ENCODE results near the gene C19orf53. TPM values are rescaled to one million over a fixed set of nuclear protein-coding genes. Genes with fewer than 3 reads are reported as not detected.

Gene C19orf53
- total RNA-seq, 1 donor from 2014 or later, result 163 TPM

DNA sequence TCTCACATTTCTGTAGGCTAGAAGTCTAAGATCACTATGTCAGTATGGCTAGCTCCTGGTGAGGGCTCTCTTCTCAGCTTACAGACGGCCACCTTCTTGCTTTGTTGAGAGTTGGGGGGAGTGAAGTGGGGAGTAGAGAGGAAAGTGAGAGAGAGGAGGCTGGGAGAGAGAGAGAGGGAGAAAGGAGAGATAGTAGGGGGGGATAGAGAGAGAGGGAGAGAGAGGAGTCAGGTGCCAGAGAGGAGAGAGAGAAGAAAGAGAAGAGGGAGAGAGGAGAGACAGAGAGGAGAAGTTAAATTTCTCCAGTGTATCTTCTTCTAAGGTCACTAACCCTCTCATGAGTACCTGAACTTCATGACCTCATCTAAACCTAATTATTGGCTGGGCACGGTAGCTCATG, 49.6 kb downstream of the C19orf53 start:
- no peaks in the 10 kb centered on the region for H3K27me3 ChIP-seq
- no peak for DNase-seq (ENCODE audit: low spot score in 2 of 2)
- peak overlapping the region; percentile 53 to 82 for H3K27ac ChIP-seq
- TF ChIP-seq CTCF (IDR thresholded peaks at IDR 0.05), result no peak
- no peak overlapping the region for H3K4me3 ChIP-seq
- no peaks in the 10 kb centered on the region for H3K9me3 ChIP-seq
- H3K36me3 ChIP-seq, result peaks cover 13 to 26% of the 10 kb centered on the region in 2 donors
- H3K4me1 ChIP-seq, result peaks cover 0 to 9% of the 10 kb centered on the region in 2 donors
- intact Hi-C loops (cut with DNase I), result loop anchor here (5.0 kb wide), 1 partner anchor 38 kb away; no protein-coding TSS in a partner anchor

DNA sequence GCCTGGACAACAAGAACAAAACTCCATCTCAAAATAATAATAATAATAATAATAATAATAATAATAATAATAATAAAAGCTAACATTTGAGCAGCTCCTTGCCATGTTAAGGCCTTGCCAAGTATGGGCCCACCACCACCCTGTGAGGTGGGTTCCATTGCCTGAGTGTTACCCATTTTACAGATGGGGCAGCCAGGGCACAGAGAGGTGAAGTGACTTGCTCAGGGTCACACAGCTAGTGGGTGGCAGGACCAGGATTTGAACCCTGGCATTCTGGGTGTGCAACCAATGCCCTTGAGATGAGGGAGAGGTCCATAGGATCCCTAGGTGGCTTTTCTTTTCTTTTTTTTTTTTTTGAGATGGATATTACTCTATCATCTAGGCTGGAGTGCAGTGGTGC, 50.4 kb downstream of the C19orf53 start:
- peaks cover 0 to 9% of the 10 kb centered on the region in 2 donors for H3K4me1 ChIP-seq
- intact Hi-C loops (cut with DNase I), result loop anchor here (5.0 kb wide), 1 partner anchor 38 kb away; no protein-coding TSS in a partner anchor

DNA sequence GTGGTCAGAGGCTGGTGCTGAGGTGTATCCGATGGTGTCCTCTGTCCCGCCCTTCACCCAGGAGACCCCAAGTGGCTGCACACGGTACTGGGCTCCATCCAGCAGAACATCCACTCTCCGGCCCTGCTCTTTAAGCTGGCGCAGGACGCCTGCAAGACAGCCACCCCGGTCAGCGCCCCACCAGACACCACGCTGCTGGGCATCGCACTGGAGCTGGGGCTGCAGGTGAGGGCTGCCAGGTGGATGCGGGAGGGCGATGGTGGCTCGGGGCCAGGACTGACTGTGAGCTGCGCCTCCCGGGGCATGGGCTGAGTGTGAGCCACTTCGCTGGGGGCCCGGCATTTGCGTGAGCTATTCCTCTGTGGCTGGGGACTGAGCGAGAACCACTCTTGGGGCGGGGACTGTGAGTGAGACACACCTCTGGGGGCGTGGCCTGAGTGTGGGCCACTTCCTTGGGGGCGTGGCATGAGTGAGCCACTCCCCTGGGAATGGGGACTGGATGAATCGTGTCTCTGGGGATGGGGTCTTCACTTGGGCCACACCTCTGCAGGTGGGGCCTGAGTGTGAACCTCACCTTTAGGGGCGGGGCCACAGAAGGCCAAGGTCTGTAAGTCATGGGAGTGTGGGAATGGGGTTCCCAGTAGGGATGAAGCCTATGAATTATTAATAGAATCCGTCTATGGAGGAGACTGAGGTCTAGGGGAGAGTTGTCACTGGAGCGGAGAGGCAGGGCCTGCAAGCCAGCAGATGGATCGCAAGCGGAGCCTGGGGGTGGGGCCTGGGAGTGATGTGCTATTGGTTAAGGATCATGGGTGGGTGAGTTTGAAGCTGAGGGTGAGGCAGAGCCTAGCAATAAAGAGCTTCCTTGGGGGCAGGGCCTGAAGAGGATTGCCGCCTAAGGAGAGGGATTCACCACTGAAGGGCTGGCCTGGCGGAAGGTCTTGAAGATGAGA, 51.5 kb downstream of the C19orf53 start:
- Histone ChIP-seq H3K4me3 (no peak overlapping the region), H3K27me3 (no peaks in the 10 kb centered on the region), H3K27ac (no peak overlapping the region), H3K9me3 (no peaks in the 10 kb centered on the region), H3K36me3 (peaks cover 22 to 34% of the 10 kb centered on the region in 2 donors), H3K4me1 (peaks cover 0 to 9% of the 10 kb centered on the region in 2 donors)
- intact Hi-C loops (cut with DNase I), result no loop called here
- TF ChIP-seq CTCF (IDR thresholded peaks at IDR 0.05), result no peak
- DNase-seq (ENCODE audit: low spot score in 2 of 2), result peak in 1 of 2 donors; percentile 68

More for the DNA sequence above, 50.4 kb downstream of the C19orf53 start:
- Histone ChIP-seq H3K36me3 (peaks cover 13 to 27% of the 10 kb centered on the region in 2 donors), H3K27ac (no peak overlapping the region), H3K9me3 (no peaks in the 10 kb centered on the region), H3K27me3 (no peaks in the 10 kb centered on the region), H3K4me3 (no peak overlapping the region)
- no peak for TF ChIP-seq CTCF (IDR thresholded peaks at IDR 0.05)
- no peak for DNase-seq (ENCODE audit: low spot score in 2 of 2)

- H3K36me3 ChIP-seq, result peaks cover 28 to 42% of the 10 kb centered on the region in 2 donors
Measured at GRCh38 chr19:13826652-13827235, 52.5 kb downstream of the C19orf53 start.

GRCh38 chr19:13827656-13828055, 53.4 kb downstream of the C19orf53 start:
- Histone ChIP-seq H3K4me3 (no peak overlapping the region), H3K36me3 (peaks cover 28 to 42% of the 10 kb centered on the region in 2 donors), H3K27me3 (no peaks in the 10 kb centered on the region), H3K9me3 (no peaks in the 10 kb centered on the region), H3K4me1 (peaks cover 3 to 6% of the 10 kb centered on the region in 2 donors), H3K27ac (no peak overlapping the region)
- no peak for DNase-seq (ENCODE audit: low spot score in 2 of 2)
- no peak for TF ChIP-seq CTCF (IDR thresholded peaks at IDR 0.05)
- intact Hi-C loops (cut with DNase I), result no loop called here

More at GRCh38 chr19:13826652-13827235, 52.5 kb downstream of the C19orf53 start:
- Histone ChIP-seq H3K9me3 (no peaks in the 10 kb centered on the region), H3K4me1 (peaks cover 0 to 9% of the 10 kb centered on the region in 2 donors), H3K4me3 (no peak overlapping the region), H3K27ac (no peak overlapping the region), H3K27me3 (no peaks in the 10 kb centered on the region)
- intact Hi-C loops (cut with DNase I), result no loop called here
- DNase-seq (ENCODE audit: low spot score in 2 of 2), result no peak
- TF ChIP-seq CTCF (IDR thresholded peaks at IDR 0.05), result no peak

Other genes with a start within 250 kb of the C19orf53 start
- gene MRI1, start 9.9 kb upstream of the C19orf53 start, total RNA-seq, result 89.9 TPM
- gene ZSWIM4, start 21.0 kb downstream of the C19orf53 start, total RNA-seq, result 23.2 TPM
- gene NANOS3, start 102.7 kb downstream of the C19orf53 start, total RNA-seq, result not detected
- not detected for gene BRME1, start 131.7 kb downstream of the C19orf53 start, total RNA-seq
- 128 TPM for gene CC2D1A, start 131.7 kb downstream of the C19orf53 start, total RNA-seq
- gene PODNL1, start 164.0 kb downstream of the C19orf53 start, total RNA-seq, result 12.9 TPM
- gene DCAF15, start 178.1 kb downstream of the C19orf53 start, total RNA-seq, result 35.0 TPM
- 3.3 TPM for gene RFX1, start 231.9 kb downstream of the C19orf53 start, total RNA-seq

All from ascending aorta (tissue), 2 donors.